GM18508 (cell line): ENCODE measurements around the gene TSPY10.
"Not testable (repeated sequence)": the region's sequence is repeated elsewhere in the genome, so short reads cannot be mapped to it uniquely, and the experiment has no call there.

ENCODE experiments used
- ATAC-seq: cut with Tn5 transposase; IDR thresholded peaks from one replicate; pipeline ENCODE4 v1.9.1; 2021; ENCODE audit warnings: moderate number of reproducible peaks; ENCODE audit not compliant: insufficient read depth, unreplicated experiment

TSPY10 gene

GRCh38 chrY:9527580-9527979 is at the start of gene TSPY10:
TSPY10 (plus strand) TSS chrY:9527880; CDS start chrY:9527926, 46 bp downstream.
- ATAC-seq: not testable (repeated sequence)

GRCh38 chrY:9486967-9487366 is 40.7 kb upstream of the TSPY10 start, which contains the start of gene TSPY9:
TSPY9 (plus strand) TSS chrY:9487267; CDS start chrY:9487313, 46 bp downstream.
- ATAC-seq: not testable (repeated sequence)

- not testable (repeated sequence) for ATAC-seq
These were observed 23.3 kb upstream of the TSPY10 start for GRCh38 chrY:9504396-9504795.

GRCh38 chrY:9516287-9516686 is 11.4 kb upstream of the TSPY10 start:
- ATAC-seq: not testable (repeated sequence)
